Measurements from ENCODE around the gene PPHLN1. TPM values are rescaled to one million over a fixed set of nuclear protein-coding genes. Genes with fewer than 3 reads are reported as not detected.
"Not testable (repeated sequence)": the region's sequence is repeated elsewhere in the genome, so short reads cannot be mapped to it uniquely, and the experiment has no call there.

Gene PPHLN1
- total RNA-seq, 1 donor from 2014 or later: 65.3 TPM

GRCh38 chr12:42326541-42327226, 717 bp downstream of the PPHLN1 start:
- Histone ChIP-seq H3K27me3 (ENCODE audit: insufficient read depth, low read length) (no peaks in the 10 kb centered on the region), H3K36me3 (ENCODE audit: insufficient read depth, low read length) (peaks cover 4% of the 10 kb centered on the region), H3K9ac (ENCODE audit: low read length) (peak overlapping the region; percentile 89), H2AFZ (ENCODE audit: low read depth, low read length) (peak overlapping the region; percentile 81), H3K4me1 (ENCODE audit: insufficient read depth, low read length) (peaks cover 13% of the 10 kb centered on the region), H3K4me3 (ENCODE audit: insufficient read depth, low read depth, low read length) (peak overlapping the region; percentile 93), H3K27ac (ENCODE audit: low read depth, low read length) (peak overlapping the region; percentile 77), H4K20me1 (ENCODE audit: insufficient read depth, low read length) (peaks cover 32% of the 10 kb centered on the region), H3K79me2 (ENCODE audit: insufficient read depth, low read length) (peaks cover 70% of the 10 kb centered on the region), H3K9me3 (ENCODE audit: insufficient read depth, low read depth, low read length) (no peaks in the 10 kb centered on the region), H3K4me2 (ENCODE audit: low read length) (peak overlapping the region; percentile 83)
- FAIRE-seq: no peak
- Mint-ChIP-seq H3K27ac (ENCODE audit: unreplicated experiment) (peak overlapping the region; percentile 85), H3K4me1 (ENCODE audit: low read depth, unreplicated experiment) (peaks cover 16% of the 10 kb centered on the region), H3K36me3 (ENCODE audit: low read depth, unreplicated experiment) (peaks cover 3% of the 10 kb centered on the region), H3K4me3 (ENCODE audit: unreplicated experiment) (peak overlapping the region; percentile 99), H3K9me3 (ENCODE audit: unreplicated experiment) (no peaks in the 10 kb centered on the region), H3K27me3 (ENCODE audit: low read depth, unreplicated experiment) (no peaks in the 10 kb centered on the region)
- TF ChIP-seq CTCF (IDR thresholded peaks at IDR 0.05; ENCODE audit: insufficient read depth, low read depth, low read length): no peak
- peak; percentile 78 for DNase-seq (ENCODE audit: low read depth)

GRCh38 chr12:42327227-42327590, 1.2 kb downstream of the PPHLN1 start:
- Histone ChIP-seq H2AFZ (ENCODE audit: low read depth, low read length) (no peak overlapping the region), H4K20me1 (ENCODE audit: insufficient read depth, low read length) (peaks cover 37% of the 10 kb centered on the region), H3K4me2 (ENCODE audit: low read length) (peak overlapping the region; percentile 83), H3K4me1 (ENCODE audit: insufficient read depth, low read length) (peaks cover 13% of the 10 kb centered on the region), H3K79me2 (ENCODE audit: insufficient read depth, low read length) (peaks cover 75% of the 10 kb centered on the region), H3K27me3 (ENCODE audit: insufficient read depth, low read length) (no peaks in the 10 kb centered on the region), H3K27ac (ENCODE audit: low read depth, low read length) (peak overlapping the region; percentile 77), H3K9me3 (ENCODE audit: insufficient read depth, low read depth, low read length) (no peaks in the 10 kb centered on the region), H3K36me3 (ENCODE audit: insufficient read depth, low read length) (peaks cover 4% of the 10 kb centered on the region), H3K9ac (ENCODE audit: low read length) (peak overlapping the region; percentile 89), H3K4me3 (ENCODE audit: insufficient read depth, low read depth, low read length) (peak overlapping the region; percentile 93)
- TF ChIP-seq EZH2 (IDR thresholded peaks at IDR 0.05; ENCODE audit: insufficient read depth, low read length) (no peak), CTCF (IDR thresholded peaks at IDR 0.05; ENCODE audit: insufficient read depth, low read depth, low read length) (no peak)
- Mint-ChIP-seq H3K27ac (ENCODE audit: unreplicated experiment) (peak overlapping the region; percentile 34), H3K4me3 (ENCODE audit: unreplicated experiment) (peak overlapping the region; percentile 99), H3K36me3 (ENCODE audit: low read depth, unreplicated experiment) (peaks cover 3% of the 10 kb centered on the region), H3K27me3 (ENCODE audit: low read depth, unreplicated experiment) (no peaks in the 10 kb centered on the region), H3K9me3 (ENCODE audit: unreplicated experiment) (no peaks in the 10 kb centered on the region), H3K4me1 (ENCODE audit: low read depth, unreplicated experiment) (peaks cover 16% of the 10 kb centered on the region)
- DNase-seq (ENCODE audit: low read depth): no peak
- no peak for FAIRE-seq

- peaks cover 52% of the 10 kb centered on the region for H4K20me1 ChIP-seq (ENCODE audit: insufficient read depth, low read length)
These were observed 4.1 kb downstream of the PPHLN1 start for GRCh38 chr12:42330097-42330496.

More at GRCh38 chr12:42330097-42330496, 4.1 kb downstream of the PPHLN1 start:
- not testable (repeated sequence) for H3K27me3 Mint-ChIP-seq (ENCODE audit: low read depth, unreplicated experiment); H3K27me3 ChIP-seq (ENCODE audit: insufficient read depth, low read length); H3K4me3 ChIP-seq (ENCODE audit: insufficient read depth, low read depth, low read length); H3K4me3 Mint-ChIP-seq (ENCODE audit: unreplicated experiment); H3K9me3 Mint-ChIP-seq (ENCODE audit: unreplicated experiment); H2AFZ ChIP-seq (ENCODE audit: low read depth, low read length); H3K9ac ChIP-seq (ENCODE audit: low read length); H3K36me3 Mint-ChIP-seq (ENCODE audit: low read depth, unreplicated experiment); FAIRE-seq; DNase-seq (ENCODE audit: low read depth); H3K27ac ChIP-seq (ENCODE audit: low read depth, low read length); H3K36me3 ChIP-seq (ENCODE audit: insufficient read depth, low read length); H3K9me3 ChIP-seq (ENCODE audit: insufficient read depth, low read depth, low read length); H3K27ac Mint-ChIP-seq (ENCODE audit: unreplicated experiment); H3K4me2 ChIP-seq (ENCODE audit: low read length)
- Histone ChIP-seq H3K4me1 (ENCODE audit: insufficient read depth, low read length) (peaks cover 13% of the 10 kb centered on the region), H3K79me2 (ENCODE audit: insufficient read depth, low read length) (peaks cover 96% of the 10 kb centered on the region)
- H3K4me1 Mint-ChIP-seq (ENCODE audit: low read depth, unreplicated experiment): peaks cover 26% of the 10 kb centered on the region
